Activated CD8-positive, alpha-beta memory T cell treated with anti-CD3 and anti-CD28 coated beads, Interleukin-2, amount 50 U/mL, for 48 hours (primary cell): ENCODE data around the gene NOL6.
"Not testable (repeated sequence)": the region's sequence is repeated elsewhere in the genome, so short reads cannot be mapped to it uniquely, and the experiment has no call there.

Experiments
- DNase-seq: peaks from one replicate; pipeline ENCODE4 v3.0.0-alpha.2; 2020

Gene NOL6

GRCh38 chr9:33473643-33474352 lies at the start of gene NOL6:
Gene NOL6 (minus strand): TSS chr9:33473924. CDS start chr9:33473842, 82 bp downstream.
- DNase-seq = peak; percentile 95

GRCh38 chr9:33521861-33522260 lies 48.1 kb upstream of the NOL6 start:
- DNase-seq = not testable (repeated sequence)

GRCh38 chr9:33517934-33518577 lies 44.3 kb upstream of the NOL6 start:
- not testable (repeated sequence) for DNase-seq

GRCh38 chr9:33517373-33517772 lies 43.6 kb upstream of the NOL6 start:
- no peak for DNase-seq

- not testable (repeated sequence) for DNase-seq
These were observed 42.7 kb upstream of the NOL6 start for GRCh38 chr9:33516397-33516796.

GRCh38 chr9:33515342-33515995 lies 41.7 kb upstream of the NOL6 start:
- not testable (repeated sequence) for DNase-seq

- DNase-seq = not testable (repeated sequence)
These were observed 38.8 kb upstream of the NOL6 start for GRCh38 chr9:33512535-33512934.

GRCh38 chr9:33511184-33511517 lies 37.4 kb upstream of the NOL6 start:
- DNase-seq = not testable (repeated sequence)

GRCh38 chr9:33510262-33511183 lies 36.8 kb upstream of the NOL6 start:
- peak; percentile 75 for DNase-seq

- DNase-seq = no peak
These were observed 33.1 kb upstream of the NOL6 start for GRCh38 chr9:33506626-33507370.

GRCh38 chr9:33498387-33498786 lies 24.7 kb upstream of the NOL6 start:
- no peak for DNase-seq

GRCh38 chr9:33493819-33494218 lies 20.1 kb upstream of the NOL6 start:
- DNase-seq = not testable (repeated sequence)

- DNase-seq = no peak
These were observed 15.3 kb upstream of the NOL6 start for GRCh38 chr9:33489066-33489465.

- DNase-seq = not testable (repeated sequence)
These were observed 11.6 kb upstream of the NOL6 start for GRCh38 chr9:33485312-33485711.

GRCh38 chr9:33480976-33481375 lies 7.3 kb upstream of the NOL6 start:
- no peak for DNase-seq

GRCh38 chr9:33480106-33480505 lies 6.4 kb upstream of the NOL6 start:
- DNase-seq = no peak

- no peak for DNase-seq
These were observed 2.8 kb upstream of the NOL6 start for GRCh38 chr9:33476503-33476902.

- DNase-seq = no peak
These were observed 1.6 kb upstream of the NOL6 start for GRCh38 chr9:33475357-33475756.

- no peak for DNase-seq
These were observed 676 bp downstream of the NOL6 start for GRCh38 chr9:33472881-33473615.

- no peak for DNase-seq
These were observed 1.4 kb downstream of the NOL6 start for GRCh38 chr9:33472171-33472880.

GRCh38 chr9:33471361-33471760 lies 2.4 kb downstream of the NOL6 start:
- DNase-seq = no peak
